HEK293 (cell line): ENCODE data around the gene CADM3.

Source experiments
- CTCF ChIA-PET: fragments of 350-600 bp; formaldehyde crosslinking; extraction: SDS; loops from one replicate; lab custom pipeline; 2021; ENCODE audit warnings: antibody characterized with exemption; lab: Yijun Ruan, JAX
- POLR2A ChIA-PET: fragments of 300-600 bp; formaldehyde crosslinking; extraction: SDS; loops from one replicate; lab custom pipeline; 2020; ENCODE audit warnings: antibody characterized with exemption, inconsistent platforms; lab: Yijun Ruan, JAX
- H3K27ac ChIP-seq: fragments of 200-500 bp; sonication (Bioruptor generic); 2 replicates; pipeline ENCODE4 v1.5.1; 2014; ENCODE audit warnings: low read depth, low read length, control low read depth, inconsistent platforms; ENCODE audit errors: extremely low read depth
- H3K36me3 ChIP-seq, 2 experiments: fragments of 200-500 bp in 1 of 2; sonication (Bioruptor generic) in 1 of 2; 1 replicate in 1 of 2; 2 replicates in 1 of 2; pipeline ENCODE4 v1.5.1; 2014 to 2017; ENCODE audit warnings: inconsistent platforms in 2 of 2, low read length in 2 of 2; ENCODE audit not compliant: control insufficient read depth in 2 of 2, insufficient read depth in 1 of 2
- H3K4me1 ChIP-seq: fragments of 200-500 bp; sonication (Bioruptor generic); 2 replicates; pipeline ENCODE4 v1.5.1; 2014; ENCODE audit warnings: mild to moderate bottlenecking, low read length, inconsistent platforms; ENCODE audit not compliant: control insufficient read depth, insufficient read depth
- H3K4me3 ChIP-seq: 2 replicates; pipeline ENCODE4 v1.5.1; 2011; ENCODE audit warnings: low read depth, mild to moderate bottlenecking, control low read depth, low read length, moderate library complexity
- H3K9me3 ChIP-seq: fragments of 200-500 bp; sonication (Bioruptor generic); 2 replicates; pipeline ENCODE4 v1.5.1; 2014; ENCODE audit warnings: low read depth, low read length, inconsistent platforms; ENCODE audit not compliant: control insufficient read depth, insufficient read depth
- GLIS2 ChIP-seq: fragments of 450-650 bp; formaldehyde crosslinking; IDR thresholded peaks from 2 replicates; pipeline ENCODE4 v1.5.1; 2016; ENCODE audit warnings: missing biosample characterization, missing genetic modification characterization
- KLF10 ChIP-seq: fragments of 450-650 bp; IDR thresholded peaks from 2 replicates; pipeline ENCODE4 v1.5.1; 2018; ENCODE audit warnings: missing biosample characterization, mild to moderate bottlenecking, missing genetic modification characterization
- SCRT1 ChIP-seq: fragments of 450-650 bp; formaldehyde crosslinking; IDR thresholded peaks from 2 replicates; pipeline ENCODE4 v1.5.1; 2016; ENCODE audit warnings: missing biosample characterization, missing genetic modification characterization, borderline replicate concordance
- TCF7L2 ChIP-seq: IDR thresholded peaks from 2 replicates; pipeline ENCODE4 v1.6.1; 2011; ENCODE audit warnings: low read depth, mild to moderate bottlenecking, inconsistent platforms, low read length, moderate library complexity, borderline replicate concordance
- YY1 ChIP-seq: fragments of 450-650 bp; formaldehyde crosslinking; IDR thresholded peaks from 2 replicates; pipeline ENCODE4 v1.5.1; 2018; ENCODE audit warnings: missing biosample characterization, missing genetic modification characterization
- ZBTB1 ChIP-seq: fragments of 450-650 bp; formaldehyde crosslinking; IDR thresholded peaks from 2 replicates; pipeline ENCODE4 v1.5.1; 2016; ENCODE audit warnings: missing biosample characterization, missing genetic modification characterization
- ZBTB8A ChIP-seq: fragments of 450-650 bp; formaldehyde crosslinking; IDR thresholded peaks from 2 replicates; pipeline ENCODE4 v1.5.1; 2016; ENCODE audit warnings: missing biosample characterization, missing genetic modification characterization
- ZNF157 ChIP-seq: fragments of 450-650 bp; formaldehyde crosslinking; IDR thresholded peaks from 2 replicates; pipeline ENCODE4 v1.5.1; 2016; ENCODE audit warnings: missing biosample characterization, missing genetic modification characterization
- ZNF174 ChIP-seq: fragments of 450-650 bp; formaldehyde crosslinking; IDR thresholded peaks from 2 replicates; pipeline ENCODE4 v1.5.0; 2017; ENCODE audit warnings: missing biosample characterization, mild to moderate bottlenecking, missing genetic modification characterization
- ZNF184 ChIP-seq: fragments of 450-650 bp; IDR thresholded peaks from 2 replicates; pipeline ENCODE4 v1.5.1; 2018; ENCODE audit warnings: missing biosample characterization, mild to moderate bottlenecking, missing genetic modification characterization
- ZNF280D ChIP-seq: fragments of 450-650 bp; formaldehyde crosslinking; IDR thresholded peaks from 2 replicates; pipeline ENCODE4 v1.5.1; 2016; ENCODE audit warnings: missing biosample characterization, missing genetic modification characterization
- ZNF341 ChIP-seq: fragments of 450-650 bp; formaldehyde crosslinking; IDR thresholded peaks from 2 replicates; pipeline ENCODE4; 2016; ENCODE audit warnings: low read depth, missing biosample characterization, missing genetic modification characterization
- ZNF350 ChIP-seq: fragments of 450-650 bp; formaldehyde crosslinking; IDR thresholded peaks from 2 replicates; pipeline ENCODE4 v1.5.0; 2017; ENCODE audit warnings: missing biosample characterization, mild to moderate bottlenecking, missing genetic modification characterization
- ZNF416 ChIP-seq: fragments of 450-650 bp; formaldehyde crosslinking; IDR thresholded peaks from 2 replicates; pipeline ENCODE4 v1.5.1; 2016; ENCODE audit warnings: missing biosample characterization, missing genetic modification characterization
- ZNF433 ChIP-seq: fragments of 450-650 bp; formaldehyde crosslinking; IDR thresholded peaks from 2 replicates; pipeline ENCODE4 v1.5.1; 2016; ENCODE audit warnings: missing biosample characterization, missing genetic modification characterization, low read depth
- ZNF48 ChIP-seq: fragments of 450-650 bp; formaldehyde crosslinking; IDR thresholded peaks from 2 replicates; pipeline ENCODE4 v1.5.1; 2016; ENCODE audit warnings: missing biosample characterization, missing genetic modification characterization
- ZNF501 ChIP-seq: fragments of 450-650 bp; formaldehyde crosslinking; IDR thresholded peaks from 2 replicates; pipeline ENCODE4 v1.5.1; 2016; ENCODE audit warnings: missing biosample characterization, missing genetic modification characterization
- ZNF561 ChIP-seq: fragments of 450-650 bp; IDR thresholded peaks from 2 replicates; pipeline ENCODE4 v1.5.1; 2018; ENCODE audit warnings: missing biosample characterization, missing genetic modification characterization, borderline replicate concordance
- ZNF623 ChIP-seq: fragments of 450-650 bp; formaldehyde crosslinking; IDR thresholded peaks from 2 replicates; pipeline ENCODE4 v1.5.1; 2016; ENCODE audit warnings: missing biosample characterization, missing genetic modification characterization
- ZNF677 ChIP-seq: fragments of 450-650 bp; IDR thresholded peaks from 2 replicates; pipeline ENCODE4 v1.5.0; 2018; ENCODE audit warnings: missing biosample characterization, mild to moderate bottlenecking, missing genetic modification characterization, moderate library complexity
- ZNF692 ChIP-seq: fragments of 450-650 bp; formaldehyde crosslinking; IDR thresholded peaks from 2 replicates; pipeline ENCODE4 v1.5.1; 2016; ENCODE audit warnings: missing biosample characterization, missing genetic modification characterization
- ZNF843 ChIP-seq: fragments of 450-650 bp; formaldehyde crosslinking; IDR thresholded peaks from 2 replicates; pipeline ENCODE4 v1.5.1; 2016; ENCODE audit warnings: missing biosample characterization, missing genetic modification characterization
- TF ChIP-seq, protein P1 (sequence below): fragments of 450-650 bp; formaldehyde crosslinking; IDR thresholded peaks from 2 replicates; pipeline ENCODE4 v1.5.1; 2016; ENCODE audit warnings: missing biosample characterization, missing genetic modification characterization, borderline replicate concordance
- TF ChIP-seq, protein P2 (sequence below): fragments of 450-650 bp; formaldehyde crosslinking; IDR thresholded peaks from 2 replicates; pipeline ENCODE4 v1.5.1; 2017; ENCODE audit warnings: missing biosample characterization, mild to moderate bottlenecking, missing genetic modification characterization, moderate library complexity

Gene CADM3

DNA sequence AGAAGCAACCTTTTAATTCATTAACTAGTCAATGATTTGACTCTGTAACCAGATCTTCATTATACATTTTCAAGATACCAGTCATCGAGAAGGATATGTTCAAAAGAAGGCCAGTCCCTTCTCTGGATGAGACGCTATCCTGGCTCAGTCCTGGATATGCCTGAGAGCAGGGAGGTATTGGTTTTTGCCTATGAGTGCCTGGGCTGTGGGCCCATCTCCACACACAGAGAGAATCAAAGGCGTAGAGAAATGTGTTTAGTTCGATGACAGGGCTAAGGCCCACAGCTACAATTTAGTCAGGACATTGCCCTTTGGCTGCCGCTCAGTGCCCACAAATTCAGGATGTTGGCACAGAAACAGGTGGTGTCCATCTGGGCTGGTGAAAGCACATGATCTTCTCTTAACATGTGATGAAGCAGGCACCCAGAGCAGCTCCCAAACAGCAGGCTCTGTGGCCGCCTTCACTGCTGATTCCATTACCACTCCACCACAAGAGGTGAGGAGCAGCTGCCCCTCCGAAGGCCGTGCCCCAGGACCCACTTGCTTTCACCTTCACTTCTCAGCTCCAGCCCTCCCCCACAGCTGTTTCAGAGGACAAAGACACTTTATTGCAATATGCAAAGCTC lies 58.0 kb downstream of the CADM3 start:
- Histone ChIP-seq H3K4me1 (no peaks in the 10 kb centered on the region), H3K4me3 (no peak overlapping the region), H3K27ac (no peak overlapping the region), H3K9me3 (no peaks in the 10 kb centered on the region), H3K36me3 (no peaks in the 10 kb centered on the region)
- no peak for TF ChIP-seq KLF10 (tag by site-specific recombination)
- TF ChIP-seq YY1 (tag by site-specific recombination): no peak
- no peak for TF ChIP-seq ZNF561 (tag by site-specific recombination)
- TF ChIP-seq, protein P1, sequence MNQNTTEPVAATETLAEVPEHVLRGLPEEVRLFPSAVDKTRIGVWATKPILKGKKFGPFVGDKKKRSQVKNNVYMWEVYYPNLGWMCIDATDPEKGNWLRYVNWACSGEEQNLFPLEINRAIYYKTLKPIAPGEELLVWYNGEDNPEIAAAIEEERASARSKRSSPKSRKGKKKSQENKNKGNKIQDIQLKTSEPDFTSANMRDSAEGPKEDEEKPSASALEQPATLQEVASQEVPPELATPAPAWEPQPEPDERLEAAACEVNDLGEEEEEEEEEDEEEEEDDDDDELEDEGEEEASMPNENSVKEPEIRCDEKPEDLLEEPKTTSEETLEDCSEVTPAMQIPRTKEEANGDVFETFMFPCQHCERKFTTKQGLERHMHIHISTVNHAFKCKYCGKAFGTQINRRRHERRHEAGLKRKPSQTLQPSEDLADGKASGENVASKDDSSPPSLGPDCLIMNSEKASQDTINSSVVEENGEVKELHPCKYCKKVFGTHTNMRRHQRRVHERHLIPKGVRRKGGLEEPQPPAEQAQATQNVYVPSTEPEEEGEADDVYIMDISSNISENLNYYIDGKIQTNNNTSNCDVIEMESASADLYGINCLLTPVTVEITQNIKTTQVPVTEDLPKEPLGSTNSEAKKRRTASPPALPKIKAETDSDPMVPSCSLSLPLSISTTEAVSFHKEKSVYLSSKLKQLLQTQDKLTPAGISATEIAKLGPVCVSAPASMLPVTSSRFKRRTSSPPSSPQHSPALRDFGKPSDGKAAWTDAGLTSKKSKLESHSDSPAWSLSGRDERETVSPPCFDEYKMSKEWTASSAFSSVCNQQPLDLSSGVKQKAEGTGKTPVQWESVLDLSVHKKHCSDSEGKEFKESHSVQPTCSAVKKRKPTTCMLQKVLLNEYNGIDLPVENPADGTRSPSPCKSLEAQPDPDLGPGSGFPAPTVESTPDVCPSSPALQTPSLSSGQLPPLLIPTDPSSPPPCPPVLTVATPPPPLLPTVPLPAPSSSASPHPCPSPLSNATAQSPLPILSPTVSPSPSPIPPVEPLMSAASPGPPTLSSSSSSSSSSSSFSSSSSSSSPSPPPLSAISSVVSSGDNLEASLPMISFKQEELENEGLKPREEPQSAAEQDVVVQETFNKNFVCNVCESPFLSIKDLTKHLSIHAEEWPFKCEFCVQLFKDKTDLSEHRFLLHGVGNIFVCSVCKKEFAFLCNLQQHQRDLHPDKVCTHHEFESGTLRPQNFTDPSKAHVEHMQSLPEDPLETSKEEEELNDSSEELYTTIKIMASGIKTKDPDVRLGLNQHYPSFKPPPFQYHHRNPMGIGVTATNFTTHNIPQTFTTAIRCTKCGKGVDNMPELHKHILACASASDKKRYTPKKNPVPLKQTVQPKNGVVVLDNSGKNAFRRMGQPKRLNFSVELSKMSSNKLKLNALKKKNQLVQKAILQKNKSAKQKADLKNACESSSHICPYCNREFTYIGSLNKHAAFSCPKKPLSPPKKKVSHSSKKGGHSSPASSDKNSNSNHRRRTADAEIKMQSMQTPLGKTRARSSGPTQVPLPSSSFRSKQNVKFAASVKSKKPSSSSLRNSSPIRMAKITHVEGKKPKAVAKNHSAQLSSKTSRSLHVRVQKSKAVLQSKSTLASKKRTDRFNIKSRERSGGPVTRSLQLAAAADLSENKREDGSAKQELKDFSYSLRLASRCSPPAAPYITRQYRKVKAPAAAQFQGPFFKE (tag by site-specific recombination): no peak
- TF ChIP-seq ZBTB1 (tag by site-specific recombination): no peak
- TF ChIP-seq, protein P2, sequence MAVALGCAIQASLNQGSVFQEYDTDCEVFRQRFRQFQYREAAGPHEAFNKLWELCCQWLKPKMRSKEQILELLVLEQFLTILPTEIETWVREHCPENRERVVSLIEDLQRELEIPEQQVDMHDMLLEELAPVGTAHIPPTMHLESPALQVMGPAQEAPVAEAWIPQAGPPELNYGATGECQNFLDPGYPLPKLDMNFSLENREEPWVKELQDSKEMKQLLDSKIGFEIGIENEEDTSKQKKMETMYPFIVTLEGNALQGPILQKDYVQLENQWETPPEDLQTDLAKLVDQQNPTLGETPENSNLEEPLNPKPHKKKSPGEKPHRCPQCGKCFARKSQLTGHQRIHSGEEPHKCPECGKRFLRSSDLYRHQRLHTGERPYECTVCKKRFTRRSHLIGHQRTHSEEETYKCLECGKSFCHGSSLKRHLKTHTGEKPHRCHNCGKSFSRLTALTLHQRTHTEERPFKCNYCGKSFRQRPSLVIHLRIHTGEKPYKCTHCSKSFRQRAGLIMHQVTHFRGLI (tag by site-specific recombination): no peak
- TF ChIP-seq TCF7L2: no peak
- TF ChIP-seq ZBTB8A: no peak
- TF ChIP-seq ZNF157 (tag by site-specific recombination): no peak
- no peak for TF ChIP-seq ZNF48 (tag by site-specific recombination)
- CTCF ChIA-PET: interaction anchor here (0.6 to 2.9 kb wide), 7 partner anchors 15 to 665 kb away, joined by 3 to 16 read pairs (median 3); no protein-coding TSS in a partner anchor
- POLR2A ChIA-PET: no interaction called here

DNA sequence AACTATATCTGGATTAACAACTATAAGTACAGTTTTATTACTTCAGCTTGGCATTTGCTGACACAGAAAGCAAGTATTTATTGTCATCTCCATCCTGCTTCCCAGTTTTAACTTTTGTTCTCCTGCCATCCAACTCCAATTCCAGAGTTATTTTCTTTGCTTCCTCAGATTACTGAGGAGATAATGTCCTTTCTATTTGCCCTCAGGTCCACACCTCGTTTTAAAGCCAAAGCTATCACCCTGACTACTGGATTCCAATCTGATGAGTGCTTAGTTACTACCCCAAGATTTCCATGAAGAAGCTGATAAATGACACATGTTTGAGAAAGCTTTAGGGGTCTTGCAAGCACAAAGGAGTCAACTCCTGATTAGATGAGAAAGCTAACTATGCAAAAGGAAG lies 58.5 kb downstream of the CADM3 start:
- Histone ChIP-seq H3K27ac (no peak overlapping the region), H3K36me3 (no peaks in the 10 kb centered on the region), H3K9me3 (no peaks in the 10 kb centered on the region), H3K4me1 (no peaks in the 10 kb centered on the region), H3K4me3 (no peak overlapping the region)
- ChIA-PET CTCF (interaction anchor here (0.5 to 2.9 kb wide), 6 partner anchors 16 to 1213 kb away, joined by 3 to 16 read pairs (median 3); no protein-coding TSS in a partner anchor), POLR2A (no interaction called here)
- TF ChIP-seq ZNF623 (tag by site-specific recombination) (no peak), ZNF677 (tag by site-specific recombination) (no peak), ZNF416 (tag by site-specific recombination) (no peak), ZNF280D (tag by site-specific recombination) (no peak), GLIS2 (tag by site-specific recombination) (no peak), ZNF350 (no peak), ZNF184 (tag by site-specific recombination) (no peak), ZNF433 (tag by site-specific recombination) (no peak), ZNF341 (no peak), ZNF692 (tag by site-specific recombination) (no peak), ZNF174 (tag by site-specific recombination) (no peak), ZNF501 (tag by site-specific recombination) (no peak), SCRT1 (tag by site-specific recombination) (no peak), ZNF843 (tag by site-specific recombination) (no peak)
